AG10803 (cell line): ENCODE data around the gene COL23A1.

Experiments
- DNase-seq: peaks from one replicate; pipeline ENCODE4 v3.0.0; 2010; ENCODE audit warnings: low read depth
- H3K4me3 ChIP-seq: 2 replicates; pipeline ENCODE4 v1.5.1; 2011; ENCODE audit warnings: mild to moderate bottlenecking, low read length, control low read depth
- TF ChIP-seq, protein P1 (sequence below): conservative IDR thresholded peaks from 2 replicates; pipeline ENCODE4 v1.5.1; 2011; ENCODE audit warnings: mild to moderate bottlenecking, low read length, control low read depth, inconsistent platforms

The COL23A1 gene

DNA sequence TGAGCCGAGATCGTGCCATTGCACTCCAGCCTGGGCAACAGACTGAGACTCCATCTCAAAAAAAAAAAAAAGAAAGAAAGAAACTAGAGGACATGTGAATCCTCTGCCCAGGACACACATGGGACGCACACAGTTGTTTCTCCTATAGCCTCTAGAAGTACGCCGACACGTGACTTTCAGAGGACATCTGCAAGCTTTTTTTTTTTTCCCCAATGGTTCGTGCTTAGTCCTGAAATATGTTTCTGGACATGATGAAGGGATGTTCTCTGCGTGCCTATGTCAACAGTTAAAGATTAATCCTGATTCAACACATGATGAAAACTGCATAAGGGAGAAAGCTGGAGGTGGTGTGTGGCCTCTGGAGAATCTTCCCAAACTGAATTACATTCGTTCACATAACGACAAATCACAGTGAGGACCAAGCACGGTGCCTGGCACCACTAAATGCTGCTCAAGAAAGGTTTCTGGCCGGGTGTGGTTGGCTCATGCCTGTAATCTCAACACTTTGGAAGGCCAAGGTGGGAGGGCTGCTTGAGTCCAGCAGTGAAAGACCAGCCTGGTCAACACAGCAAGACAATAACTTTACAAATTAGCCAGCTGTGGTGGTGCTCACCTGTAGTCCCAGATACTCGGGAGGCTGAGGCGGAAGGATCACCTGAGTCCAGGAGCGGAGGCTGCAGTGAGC lies 9.8 kb downstream of the COL23A1 start:
- TF ChIP-seq, protein P1, sequence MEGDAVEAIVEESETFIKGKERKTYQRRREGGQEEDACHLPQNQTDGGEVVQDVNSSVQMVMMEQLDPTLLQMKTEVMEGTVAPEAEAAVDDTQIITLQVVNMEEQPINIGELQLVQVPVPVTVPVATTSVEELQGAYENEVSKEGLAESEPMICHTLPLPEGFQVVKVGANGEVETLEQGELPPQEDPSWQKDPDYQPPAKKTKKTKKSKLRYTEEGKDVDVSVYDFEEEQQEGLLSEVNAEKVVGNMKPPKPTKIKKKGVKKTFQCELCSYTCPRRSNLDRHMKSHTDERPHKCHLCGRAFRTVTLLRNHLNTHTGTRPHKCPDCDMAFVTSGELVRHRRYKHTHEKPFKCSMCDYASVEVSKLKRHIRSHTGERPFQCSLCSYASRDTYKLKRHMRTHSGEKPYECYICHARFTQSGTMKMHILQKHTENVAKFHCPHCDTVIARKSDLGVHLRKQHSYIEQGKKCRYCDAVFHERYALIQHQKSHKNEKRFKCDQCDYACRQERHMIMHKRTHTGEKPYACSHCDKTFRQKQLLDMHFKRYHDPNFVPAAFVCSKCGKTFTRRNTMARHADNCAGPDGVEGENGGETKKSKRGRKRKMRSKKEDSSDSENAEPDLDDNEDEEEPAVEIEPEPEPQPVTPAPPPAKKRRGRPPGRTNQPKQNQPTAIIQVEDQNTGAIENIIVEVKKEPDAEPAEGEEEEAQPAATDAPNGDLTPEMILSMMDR = no peak
- H3K4me3 ChIP-seq = no peak overlapping the region
- DNase-seq = no peak

DNA sequence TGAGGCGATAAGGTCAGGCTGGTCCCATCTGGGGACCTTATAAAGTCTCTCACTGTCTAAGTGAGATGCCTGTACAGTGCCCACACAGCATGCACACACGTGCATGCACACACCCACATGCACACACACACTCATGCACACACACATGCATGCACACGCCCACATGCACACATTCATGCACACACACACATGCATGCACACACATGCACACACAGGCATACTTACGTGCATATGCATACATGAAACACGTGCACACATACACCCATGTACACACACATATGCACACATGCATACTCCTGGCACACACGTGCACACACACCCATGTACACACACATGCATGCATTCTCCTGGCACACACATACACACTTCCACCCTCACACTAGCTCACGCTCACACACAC lies 12.2 kb downstream of the COL23A1 start:
- DNase-seq = no peak
- TF ChIP-seq, protein P1 = no peak
- no peak overlapping the region for H3K4me3 ChIP-seq

DNA sequence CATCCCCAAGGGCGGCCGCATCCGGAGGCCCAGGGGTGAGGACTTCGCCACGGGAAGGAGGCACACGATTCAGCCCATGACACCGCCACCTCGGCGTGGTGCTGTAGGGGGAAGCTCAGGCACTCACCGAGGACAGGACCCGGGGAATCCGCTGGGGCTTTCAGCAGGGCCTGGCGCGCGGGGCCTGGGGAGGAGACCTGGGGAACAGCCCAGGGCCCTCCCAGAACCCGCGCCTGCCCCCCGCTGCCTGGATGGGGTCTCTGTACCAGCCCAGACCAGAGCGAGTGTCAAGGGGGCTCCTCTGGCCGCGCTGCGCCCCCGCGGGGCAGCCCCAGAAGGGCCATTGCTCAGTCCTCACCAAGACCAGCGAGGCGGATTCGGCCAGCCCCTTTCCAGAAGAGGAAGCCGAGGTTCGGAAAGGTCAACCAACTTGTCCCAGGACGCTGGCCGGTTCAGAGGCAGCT lies 12.8 kb downstream of the COL23A1 start:
- DNase-seq = no peak
- TF ChIP-seq, protein P1 = no peak
- no peak overlapping the region for H3K4me3 ChIP-seq

DNA sequence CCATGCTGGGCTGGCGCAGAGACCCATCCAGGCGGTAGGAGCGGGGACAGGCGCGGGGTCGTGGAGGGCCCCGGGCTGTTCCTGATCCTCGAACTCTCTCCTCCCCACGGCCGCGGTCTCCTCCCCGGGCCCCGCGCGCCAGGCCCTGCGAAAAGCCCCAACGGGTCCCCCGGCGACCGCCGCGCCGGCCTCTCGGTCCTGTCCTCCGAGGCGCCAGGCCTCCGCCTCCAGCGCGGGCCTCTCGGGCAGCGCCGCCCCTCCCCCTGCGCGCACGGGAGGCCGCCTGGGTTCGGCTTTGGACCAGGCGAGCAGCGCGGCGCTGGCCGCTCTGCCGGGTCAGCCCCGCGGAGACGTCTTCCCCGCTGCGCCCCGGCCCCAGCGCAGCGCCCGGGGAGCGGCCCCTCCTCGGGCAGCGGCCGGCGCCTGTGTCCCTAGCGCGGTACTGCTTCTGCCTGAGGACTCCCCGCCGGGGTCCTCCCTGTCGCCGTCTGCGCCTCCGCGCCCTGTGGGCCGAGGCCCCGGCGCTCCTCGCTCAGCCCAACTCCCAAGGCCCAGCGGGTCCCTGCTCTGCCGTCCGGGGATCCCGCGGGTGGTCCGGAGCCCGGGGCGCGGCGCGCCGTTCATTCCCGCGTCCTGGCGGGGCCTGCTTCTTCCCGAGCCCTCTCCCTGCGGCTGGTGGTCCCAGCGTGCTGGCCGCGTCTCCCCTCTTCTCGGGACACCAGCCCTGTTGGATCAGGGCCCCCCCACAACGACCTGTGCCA lies 13.4 kb downstream of the COL23A1 start:
- TF ChIP-seq, protein P1 = no peak
- no peak overlapping the region for H3K4me3 ChIP-seq
- DNase-seq = no peak

DNA sequence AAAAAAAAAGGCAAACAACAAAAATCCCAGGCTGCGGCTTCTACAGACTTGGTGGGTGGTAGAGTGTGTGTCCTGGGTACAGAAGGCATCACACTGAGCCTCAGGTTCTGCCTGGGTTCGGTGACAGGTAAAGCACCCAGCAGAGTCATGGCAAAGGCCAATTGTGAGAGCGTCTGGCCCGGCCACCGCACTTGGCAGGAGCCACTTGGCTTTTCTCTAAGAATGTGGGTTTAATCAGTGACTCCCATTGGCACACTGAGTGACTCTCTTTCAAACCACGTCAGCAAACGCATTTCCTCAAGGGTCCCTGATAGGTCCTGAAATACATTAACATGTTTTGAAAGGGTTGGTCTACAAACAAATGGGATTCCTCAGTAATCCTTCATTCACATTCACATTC lies 17.0 kb downstream of the COL23A1 start:
- H3K4me3 ChIP-seq = no peak overlapping the region
- TF ChIP-seq, protein P1 = no peak
- DNase-seq = no peak

DNA sequence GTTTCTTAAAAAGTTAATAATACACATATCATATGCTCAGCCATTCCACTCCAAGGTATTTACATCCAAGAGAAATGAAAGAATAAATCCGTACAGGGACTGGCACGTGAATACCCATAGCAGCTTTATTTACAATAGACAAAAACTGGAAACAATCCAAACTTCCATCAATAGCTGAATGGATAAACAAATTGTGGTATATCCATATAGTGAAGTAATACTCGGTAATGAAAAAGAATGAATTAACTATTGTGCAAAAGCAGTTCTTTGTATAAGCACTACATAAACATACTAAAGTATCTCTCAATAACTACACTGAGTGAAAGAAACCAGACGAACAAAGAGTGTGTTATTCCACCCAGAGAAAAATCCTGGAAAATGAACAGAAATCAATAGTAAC lies 17.6 kb downstream of the COL23A1 start:
- DNase-seq = no peak
- no peak overlapping the region for H3K4me3 ChIP-seq
- TF ChIP-seq, protein P1 = no peak

DNA sequence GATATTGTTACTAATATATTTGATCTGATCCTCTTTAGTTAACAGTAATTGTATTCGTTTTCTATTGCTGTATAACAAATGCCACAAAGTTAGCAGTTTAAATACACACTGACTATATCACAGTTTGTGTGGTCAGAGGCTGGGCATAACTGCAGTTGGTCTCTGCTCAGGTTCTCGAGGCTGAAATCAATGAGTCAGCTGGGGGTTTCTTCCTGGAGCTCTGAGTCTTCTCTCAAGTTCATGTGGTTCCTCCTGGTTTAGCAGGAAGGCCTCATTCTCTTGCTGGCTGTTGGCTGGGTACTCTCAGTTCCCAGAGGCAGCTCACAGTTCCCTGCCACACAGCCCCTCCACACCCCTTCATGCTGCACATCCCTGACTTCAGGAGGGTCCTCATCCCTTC lies 20.7 kb downstream of the COL23A1 start:
- no peak overlapping the region for H3K4me3 ChIP-seq
- DNase-seq = no peak
- TF ChIP-seq, protein P1 = no peak
